ENCODE results near the gene PGBD5. TPM values are rescaled to one million over a fixed set of nuclear protein-coding genes. Genes with fewer than 3 reads are reported as not detected.

PGBD5 gene
- total RNA-seq, 1 experiment from 2014 or later: 37.8 TPM

DNA sequence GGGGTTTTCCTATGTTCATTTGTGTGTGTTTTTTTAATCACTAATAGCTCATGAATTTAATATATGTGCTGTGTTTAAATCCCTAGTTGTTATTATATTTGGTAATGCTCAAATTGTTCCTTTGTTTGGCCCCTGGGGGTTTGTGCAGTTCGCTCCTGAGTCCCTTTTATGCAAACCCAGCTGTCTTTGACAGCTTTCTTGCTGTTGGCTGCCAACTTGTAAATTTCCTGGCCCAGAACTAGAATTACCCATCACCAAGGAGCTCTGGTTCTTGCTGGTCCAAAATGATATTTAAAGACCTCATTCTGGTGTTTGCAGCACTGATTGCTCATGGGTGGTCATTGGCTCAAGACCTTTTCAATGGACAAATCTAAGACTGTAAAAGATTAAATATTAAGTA is 39.6 kb upstream of the PGBD5 start:
- CTCF ChIA-PET: no interaction called here
- H3K9me3 Mint-ChIP-seq (ENCODE audit: low read depth, unreplicated experiment): peaks cover 5% of the 10 kb centered on the region
- H3K4me1 Mint-ChIP-seq (ENCODE audit: low read depth, unreplicated experiment): no peaks in the 10 kb centered on the region
- intact Hi-C loops (cut with micrococcal nuclease; ENCODE audit: unreplicated experiment): no loop called here
- TF ChIP-seq, protein P1, sequence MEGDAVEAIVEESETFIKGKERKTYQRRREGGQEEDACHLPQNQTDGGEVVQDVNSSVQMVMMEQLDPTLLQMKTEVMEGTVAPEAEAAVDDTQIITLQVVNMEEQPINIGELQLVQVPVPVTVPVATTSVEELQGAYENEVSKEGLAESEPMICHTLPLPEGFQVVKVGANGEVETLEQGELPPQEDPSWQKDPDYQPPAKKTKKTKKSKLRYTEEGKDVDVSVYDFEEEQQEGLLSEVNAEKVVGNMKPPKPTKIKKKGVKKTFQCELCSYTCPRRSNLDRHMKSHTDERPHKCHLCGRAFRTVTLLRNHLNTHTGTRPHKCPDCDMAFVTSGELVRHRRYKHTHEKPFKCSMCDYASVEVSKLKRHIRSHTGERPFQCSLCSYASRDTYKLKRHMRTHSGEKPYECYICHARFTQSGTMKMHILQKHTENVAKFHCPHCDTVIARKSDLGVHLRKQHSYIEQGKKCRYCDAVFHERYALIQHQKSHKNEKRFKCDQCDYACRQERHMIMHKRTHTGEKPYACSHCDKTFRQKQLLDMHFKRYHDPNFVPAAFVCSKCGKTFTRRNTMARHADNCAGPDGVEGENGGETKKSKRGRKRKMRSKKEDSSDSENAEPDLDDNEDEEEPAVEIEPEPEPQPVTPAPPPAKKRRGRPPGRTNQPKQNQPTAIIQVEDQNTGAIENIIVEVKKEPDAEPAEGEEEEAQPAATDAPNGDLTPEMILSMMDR (IDR thresholded peaks at IDR 0.05; ENCODE audit: unreplicated experiment): no peak
- no TSS peak for BruUV-seq (replicated peaks)
- H3K36me3 Mint-ChIP-seq (ENCODE audit: insufficient read depth, unreplicated experiment): no peaks in the 10 kb centered on the region
- no peak overlapping the region for H3K27ac Mint-ChIP-seq (ENCODE audit: unreplicated experiment)
- DNase-seq: no peak
- no peaks in the 10 kb centered on the region for H3K27me3 Mint-ChIP-seq (ENCODE audit: unreplicated experiment)
- H3K4me3 Mint-ChIP-seq (ENCODE audit: low read depth, unreplicated experiment): no peak overlapping the region

DNA sequence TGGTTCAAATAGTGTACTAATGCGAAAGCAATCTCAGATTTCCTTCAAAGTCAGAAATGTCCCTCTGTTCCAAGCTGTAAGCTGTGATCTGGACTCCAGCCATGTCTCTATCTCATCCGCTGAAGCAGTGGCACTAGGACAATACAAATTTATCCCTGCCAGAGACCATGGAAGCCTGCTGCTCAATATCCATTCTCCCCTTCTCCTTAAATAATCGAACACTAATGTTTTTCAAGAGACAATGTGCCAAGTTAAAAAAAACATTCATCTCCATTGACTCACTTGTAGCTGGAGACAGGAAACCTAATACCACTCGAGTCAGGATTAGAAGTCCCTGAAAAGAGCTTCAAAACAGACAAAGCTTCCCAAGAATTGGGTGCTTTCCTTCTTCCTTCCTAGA is 38.5 kb upstream of the PGBD5 start:
- Mint-ChIP-seq H3K4me1 (ENCODE audit: low read depth, unreplicated experiment) (peaks cover 10% of the 10 kb centered on the region), H3K27me3 (ENCODE audit: unreplicated experiment) (no peaks in the 10 kb centered on the region), H3K4me3 (ENCODE audit: low read depth, unreplicated experiment) (no peak overlapping the region), H3K9me3 (ENCODE audit: low read depth, unreplicated experiment) (peaks cover 7% of the 10 kb centered on the region), H3K27ac (ENCODE audit: unreplicated experiment) (no peak overlapping the region), H3K36me3 (ENCODE audit: insufficient read depth, unreplicated experiment) (no peaks in the 10 kb centered on the region)
- intact Hi-C loops (cut with micrococcal nuclease; ENCODE audit: unreplicated experiment): no loop called here
- CTCF ChIA-PET: no interaction called here
- DNase-seq: no peak
- no TSS peak for BruUV-seq (replicated peaks)
- TF ChIP-seq, protein P1 (IDR thresholded peaks at IDR 0.05; ENCODE audit: unreplicated experiment): no peak

DNA sequence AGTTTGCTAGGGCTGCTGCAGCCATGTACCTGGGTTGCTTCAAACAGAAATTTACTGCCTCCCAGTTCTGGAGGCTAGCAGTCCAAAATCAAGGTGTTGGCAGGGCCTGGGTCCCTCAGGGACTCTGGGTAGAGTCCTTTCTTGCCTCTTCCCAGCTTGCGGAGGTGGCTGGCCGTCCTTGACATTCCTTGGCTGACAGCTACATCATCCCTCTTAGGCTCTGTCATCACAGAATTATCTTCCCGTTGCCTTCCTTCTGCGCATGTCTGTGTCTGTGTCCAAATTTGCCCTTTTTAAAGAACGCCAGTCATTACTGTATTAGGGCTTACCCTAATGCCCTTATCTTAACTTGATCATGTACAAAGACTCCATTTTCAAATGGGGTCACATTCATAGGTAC is 37.6 kb upstream of the PGBD5 start:
- no peak overlapping the region for H3K27ac Mint-ChIP-seq (ENCODE audit: unreplicated experiment)
- CTCF ChIA-PET: no interaction called here
- DNase-seq: no peak
- H3K36me3 Mint-ChIP-seq (ENCODE audit: insufficient read depth, unreplicated experiment): no peaks in the 10 kb centered on the region
- peaks cover 19% of the 10 kb centered on the region for H3K4me1 Mint-ChIP-seq (ENCODE audit: low read depth, unreplicated experiment)
- intact Hi-C loops (cut with micrococcal nuclease; ENCODE audit: unreplicated experiment): no loop called here
- H3K27me3 Mint-ChIP-seq (ENCODE audit: unreplicated experiment): no peaks in the 10 kb centered on the region
- H3K4me3 Mint-ChIP-seq (ENCODE audit: low read depth, unreplicated experiment): no peak overlapping the region
- H3K9me3 Mint-ChIP-seq (ENCODE audit: low read depth, unreplicated experiment): peaks cover 3% of the 10 kb centered on the region
- BruUV-seq (replicated peaks): no TSS peak
- TF ChIP-seq, protein P1 (IDR thresholded peaks at IDR 0.05; ENCODE audit: unreplicated experiment): no peak

DNA sequence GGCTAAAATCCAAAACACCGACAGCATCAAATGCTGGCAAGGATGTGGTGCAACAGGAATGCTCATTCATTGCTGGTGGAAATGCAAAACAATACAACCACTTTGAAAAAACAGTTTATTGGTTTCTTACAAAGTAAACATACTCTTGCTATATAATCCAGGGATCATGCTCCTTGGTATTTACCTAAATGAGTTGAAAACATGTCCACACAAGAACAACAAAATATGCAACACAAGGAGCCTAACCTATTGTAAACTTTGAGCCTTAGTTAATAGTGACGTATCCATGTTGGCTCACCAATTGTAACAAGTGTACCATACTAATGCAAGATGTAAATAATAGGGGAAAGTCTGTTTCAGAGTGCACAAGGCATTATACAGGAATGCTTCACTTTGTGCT is 37.2 kb upstream of the PGBD5 start:
- no TSS peak for BruUV-seq (replicated peaks)
- Mint-ChIP-seq H3K4me3 (ENCODE audit: low read depth, unreplicated experiment) (no peak overlapping the region), H3K27me3 (ENCODE audit: unreplicated experiment) (no peaks in the 10 kb centered on the region), H3K36me3 (ENCODE audit: insufficient read depth, unreplicated experiment) (no peaks in the 10 kb centered on the region), H3K4me1 (ENCODE audit: low read depth, unreplicated experiment) (peaks cover 24% of the 10 kb centered on the region), H3K9me3 (ENCODE audit: low read depth, unreplicated experiment) (peaks cover 3% of the 10 kb centered on the region), H3K27ac (ENCODE audit: unreplicated experiment) (no peak overlapping the region)
- no peak for DNase-seq
- CTCF ChIA-PET: no interaction called here
- TF ChIP-seq, protein P1 (IDR thresholded peaks at IDR 0.05; ENCODE audit: unreplicated experiment): no peak
- intact Hi-C loops (cut with micrococcal nuclease; ENCODE audit: unreplicated experiment): no loop called here
